HL-60 (cell line): ENCODE results near the gene CCDC89.

Experiments used
- DNase-seq, 2 experiments: peaks; one replicate each; pipeline ENCODE4 v3.0.0-alpha.2; 2010 to 2020; ENCODE audit warnings: low read depth in 1 of 2, low spot score in 1 of 2
- H3K27ac ChIP-seq: fragments of 250-450 bp; sonication (Bioruptor Pico); replicated peaks from 2 replicates; pipeline ENCODE4 v1.5.1; 2020; ENCODE audit warnings: mild to moderate bottlenecking, moderate library complexity
- H3K27me3 ChIP-seq: fragments of 250-450 bp; sonication (Bioruptor Pico); 2 replicates; pipeline ENCODE4 v1.5.1; 2021; ENCODE audit warnings: mild to moderate bottlenecking, moderate library complexity; ENCODE audit not compliant: insufficient read depth, poor library complexity, severe bottlenecking
- H3K4me3 ChIP-seq: replicated peaks from 2 replicates; pipeline ENCODE4 v1.5.1; 2011; ENCODE audit warnings: mild to moderate bottlenecking, control low read depth, low read length; ENCODE audit not compliant: insufficient read depth
- GABPA ChIP-seq: IDR thresholded peaks from 2 replicates; pipeline ENCODE4 v1.6.1; 2012; ENCODE audit warnings: low read depth
- POLR2AphosphoS5 ChIP-seq: IDR thresholded peaks from 2 replicates; pipeline ENCODE4 v1.6.1; 2012; ENCODE audit warnings: low read depth
- SPI1 ChIP-seq: IDR thresholded peaks from 2 replicates; pipeline ENCODE4 v1.6.1; 2012; ENCODE audit warnings: low read depth, mild to moderate bottlenecking, borderline replicate concordance
- TF ChIP-seq, protein P1 (sequence below): IDR thresholded peaks from 2 replicates; pipeline ENCODE4 v1.6.1; 2012; ENCODE audit warnings: low read depth; ENCODE audit not compliant: insufficient replicate concordance
- TF ChIP-seq, protein P2 (sequence below): IDR thresholded peaks from one replicate; pipeline ENCODE4 v1.5.1; 2011; ENCODE audit warnings: low read length, control low read depth, inconsistent platforms; ENCODE audit not compliant: insufficient read depth

CCDC89 gene

GRCh38 chr11:85652786-85653447 lies 33.1 kb downstream of the CCDC89 start:
- DNase-seq = no peak
- Histone ChIP-seq H3K4me3 (no peak overlapping the region), H3K27ac (no peak overlapping the region), H3K27me3 (no peaks in the 10 kb centered on the region)
- TF ChIP-seq SPI1 (peak; percentile 40), GABPA (no peak), POLR2AphosphoS5 (no peak; the same call in 1 of the 2 replicates)

GRCh38 chr11:85651118-85651517 lies 34.9 kb downstream of the CCDC89 start:
- no peak for TF ChIP-seq SPI1
- TF ChIP-seq, protein P1, sequence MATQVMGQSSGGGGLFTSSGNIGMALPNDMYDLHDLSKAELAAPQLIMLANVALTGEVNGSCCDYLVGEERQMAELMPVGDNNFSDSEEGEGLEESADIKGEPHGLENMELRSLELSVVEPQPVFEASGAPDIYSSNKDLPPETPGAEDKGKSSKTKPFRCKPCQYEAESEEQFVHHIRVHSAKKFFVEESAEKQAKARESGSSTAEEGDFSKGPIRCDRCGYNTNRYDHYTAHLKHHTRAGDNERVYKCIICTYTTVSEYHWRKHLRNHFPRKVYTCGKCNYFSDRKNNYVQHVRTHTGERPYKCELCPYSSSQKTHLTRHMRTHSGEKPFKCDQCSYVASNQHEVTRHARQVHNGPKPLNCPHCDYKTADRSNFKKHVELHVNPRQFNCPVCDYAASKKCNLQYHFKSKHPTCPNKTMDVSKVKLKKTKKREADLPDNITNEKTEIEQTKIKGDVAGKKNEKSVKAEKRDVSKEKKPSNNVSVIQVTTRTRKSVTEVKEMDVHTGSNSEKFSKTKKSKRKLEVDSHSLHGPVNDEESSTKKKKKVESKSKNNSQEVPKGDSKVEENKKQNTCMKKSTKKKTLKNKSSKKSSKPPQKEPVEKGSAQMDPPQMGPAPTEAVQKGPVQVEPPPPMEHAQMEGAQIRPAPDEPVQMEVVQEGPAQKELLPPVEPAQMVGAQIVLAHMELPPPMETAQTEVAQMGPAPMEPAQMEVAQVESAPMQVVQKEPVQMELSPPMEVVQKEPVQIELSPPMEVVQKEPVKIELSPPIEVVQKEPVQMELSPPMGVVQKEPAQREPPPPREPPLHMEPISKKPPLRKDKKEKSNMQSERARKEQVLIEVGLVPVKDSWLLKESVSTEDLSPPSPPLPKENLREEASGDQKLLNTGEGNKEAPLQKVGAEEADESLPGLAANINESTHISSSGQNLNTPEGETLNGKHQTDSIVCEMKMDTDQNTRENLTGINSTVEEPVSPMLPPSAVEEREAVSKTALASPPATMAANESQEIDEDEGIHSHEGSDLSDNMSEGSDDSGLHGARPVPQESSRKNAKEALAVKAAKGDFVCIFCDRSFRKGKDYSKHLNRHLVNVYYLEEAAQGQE = no peak
- TF ChIP-seq, protein P2, sequence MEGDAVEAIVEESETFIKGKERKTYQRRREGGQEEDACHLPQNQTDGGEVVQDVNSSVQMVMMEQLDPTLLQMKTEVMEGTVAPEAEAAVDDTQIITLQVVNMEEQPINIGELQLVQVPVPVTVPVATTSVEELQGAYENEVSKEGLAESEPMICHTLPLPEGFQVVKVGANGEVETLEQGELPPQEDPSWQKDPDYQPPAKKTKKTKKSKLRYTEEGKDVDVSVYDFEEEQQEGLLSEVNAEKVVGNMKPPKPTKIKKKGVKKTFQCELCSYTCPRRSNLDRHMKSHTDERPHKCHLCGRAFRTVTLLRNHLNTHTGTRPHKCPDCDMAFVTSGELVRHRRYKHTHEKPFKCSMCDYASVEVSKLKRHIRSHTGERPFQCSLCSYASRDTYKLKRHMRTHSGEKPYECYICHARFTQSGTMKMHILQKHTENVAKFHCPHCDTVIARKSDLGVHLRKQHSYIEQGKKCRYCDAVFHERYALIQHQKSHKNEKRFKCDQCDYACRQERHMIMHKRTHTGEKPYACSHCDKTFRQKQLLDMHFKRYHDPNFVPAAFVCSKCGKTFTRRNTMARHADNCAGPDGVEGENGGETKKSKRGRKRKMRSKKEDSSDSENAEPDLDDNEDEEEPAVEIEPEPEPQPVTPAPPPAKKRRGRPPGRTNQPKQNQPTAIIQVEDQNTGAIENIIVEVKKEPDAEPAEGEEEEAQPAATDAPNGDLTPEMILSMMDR = no peak
- TF ChIP-seq POLR2AphosphoS5 = no peak
- TF ChIP-seq GABPA = no peak
- no peak overlapping the region for H3K4me3 ChIP-seq
- H3K27me3 ChIP-seq = no peaks in the 10 kb centered on the region
- no peak overlapping the region for H3K27ac ChIP-seq
- DNase-seq = no peak

DNA sequence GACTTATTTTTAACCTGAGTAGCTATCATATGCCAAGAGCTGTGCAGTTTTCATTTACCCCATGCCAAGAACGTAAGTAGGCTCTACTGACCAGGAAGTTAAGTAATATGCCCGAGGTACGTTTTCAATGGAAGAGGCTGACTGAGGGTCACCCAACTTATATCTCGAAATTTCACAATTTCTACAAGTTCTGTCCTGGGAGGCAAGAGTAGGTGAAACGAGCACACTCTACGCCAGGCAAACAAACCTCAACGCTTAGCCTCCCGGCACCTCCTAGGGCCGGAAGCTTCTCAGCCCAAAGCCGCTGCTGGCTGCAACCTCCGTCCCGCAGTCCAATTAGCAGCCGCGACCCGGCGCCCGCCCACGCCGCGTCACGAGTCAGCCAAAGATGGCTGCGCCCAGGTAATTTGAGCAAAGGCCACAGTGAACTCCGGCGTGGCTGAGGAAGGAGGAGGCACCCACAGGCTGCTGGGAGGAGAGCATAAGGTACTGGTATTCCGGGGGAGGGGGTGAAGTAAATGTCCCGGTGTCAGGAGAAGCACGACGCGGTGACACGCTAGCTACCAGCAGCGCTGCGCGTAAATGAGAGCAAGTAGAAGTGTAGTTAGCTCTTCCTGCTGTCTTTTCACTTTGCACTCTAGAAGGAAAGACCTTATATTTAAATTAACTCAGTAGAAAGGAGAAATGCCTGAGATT lies 38.2 kb downstream of the CCDC89 start, which contains the start of gene TMEM126A:
TSS of gene TMEM126A (plus strand) at position 364 of the 696 bp plus-strand sequence. CDS start 2,289 bp downstream, outside the sequence.
- TF ChIP-seq POLR2AphosphoS5 = peak; percentile 96
- peak; percentile 47; the same call in 1 of the 2 replicates for TF ChIP-seq GABPA
- no peak for TF ChIP-seq SPI1
- TF ChIP-seq, protein P1 = peak; percentile 69
- peak within 1 kb of the TSS; percentile 66 for H3K4me3 ChIP-seq
- no peaks in the 10 kb centered on the region for H3K27me3 ChIP-seq
- peak; percentile 60 to 94 for DNase-seq
- H3K27ac ChIP-seq = peak within 1 kb of the TSS; percentile 85

GRCh38 chr11:85647078-85647477 lies 38.9 kb downstream of the CCDC89 start:
- Histone ChIP-seq H3K4me3 (peak overlapping the region; percentile 66), H3K27ac (peak overlapping the region; percentile 85), H3K27me3 (no peaks in the 10 kb centered on the region)
- TF ChIP-seq GABPA (no peak), SPI1 (no peak), POLR2AphosphoS5 (no peak)
- TF ChIP-seq, protein P1 = no peak
- TF ChIP-seq, protein P2 = no peak
- no peak for DNase-seq
